Panc1 (cell line): ENCODE results near the gene ZSCAN12. TPM values are rescaled to one million over a fixed set of nuclear protein-coding genes. Genes with fewer than 3 reads are reported as not detected.

Experiments
- ATAC-seq: fragments of 200-7000 bp; cut with Tn5 transposase; 2 replicates; pipeline ENCODE4 v1.9.1; 2020; ENCODE audit warnings: mild to moderate bottlenecking, moderate library complexity
- BruUV-seq: library from RNA; stranded (reverse); fragments of 400-500 nt; replicated peaks from 2 replicates; lab custom pipeline; 2021; lab: Mats Ljungman, UMichigan
- CTCF ChIA-PET: fragments of 300-600 bp; sonication (Branson Sonifier 250); formaldehyde crosslinking; loops from one replicate; lab custom pipeline; 2022; ENCODE audit warnings: antibody characterized with exemption; lab: Charles Lee
- POLR2A ChIA-PET: fragments of 300-600 bp; sonication (Branson Sonifier 250); formaldehyde crosslinking; loops from one replicate; lab custom pipeline; 2022; ENCODE audit warnings: antibody characterized with exemption; lab: Charles Lee
- DNase-seq: peaks from one replicate; pipeline ENCODE4 v3.0.0-alpha.2; 2010; ENCODE audit warnings: low read depth, low spot score
- H3K27ac ChIP-seq: 2 replicates; pipeline ENCODE4 v1.5.1; 2011; ENCODE audit warnings: mild to moderate bottlenecking, low read length, inconsistent platforms
- H3K27me3 ChIP-seq: fragments of 200-500 bp; sonication (Bioruptor generic); 2 replicates; pipeline ENCODE4 v1.6.0; 2014; ENCODE audit warnings: low read length, inconsistent platforms; ENCODE audit not compliant: control insufficient read depth, insufficient read depth
- H3K36me3 ChIP-seq: fragments of 200-500 bp; sonication (Bioruptor generic); 2 replicates; pipeline ENCODE4 v1.5.1; 2014; ENCODE audit warnings: inconsistent platforms, mild to moderate bottlenecking, low read length, moderate library complexity; ENCODE audit not compliant: control insufficient read depth, insufficient read depth
- H3K4me1 ChIP-seq: 2 replicates; pipeline ENCODE4 v1.5.1; 2011; ENCODE audit warnings: inconsistent platforms, mild to moderate bottlenecking, low read length, moderate library complexity; ENCODE audit not compliant: control insufficient read depth, insufficient read depth
- H3K4me3 ChIP-seq, 2 experiments: 2 replicates each; pipeline ENCODE4 v1.5.1; 2011 to 2012; ENCODE audit warnings: low read depth in 2 of 2, low read length in 2 of 2, mild to moderate bottlenecking in 2 of 2, inconsistent platforms in 1 of 2, moderate library complexity in 1 of 2
- H3K9me3 ChIP-seq: fragments of 200-500 bp; sonication (Bioruptor generic); 2 replicates; pipeline ENCODE4 v1.5.1; 2014; ENCODE audit warnings: low read depth, mild to moderate bottlenecking, inconsistent platforms, low read length, moderate library complexity; ENCODE audit not compliant: control insufficient read depth, insufficient read depth
- CTCF ChIP-seq: fragments of 450-650 bp; IDR thresholded peaks from 2 replicates; pipeline ENCODE4 v1.5.1; 2017; ENCODE audit warnings: mild to moderate bottlenecking
- POLR2AphosphoS5 ChIP-seq: IDR thresholded peaks from 2 replicates; pipeline ENCODE4 v1.6.1; 2012; ENCODE audit warnings: mild to moderate bottlenecking, low read depth, low read length, moderate library complexity
- REST ChIP-seq, 2 experiments: IDR thresholded peaks; 2 replicates each; pipeline ENCODE4 v1.6.1; 2011 to 2012; ENCODE audit warnings: low read depth in 2 of 2, control low read depth in 1 of 2, low read length in 1 of 2, mild to moderate bottlenecking in 1 of 2, moderate library complexity in 1 of 2; ENCODE audit not compliant: insufficient read depth in 1 of 2
- SIN3A ChIP-seq: IDR thresholded peaks from 2 replicates; pipeline ENCODE4 v1.6.1; 2012; ENCODE audit warnings: low read depth, mild to moderate bottlenecking, low read length, moderate library complexity, borderline replicate concordance; ENCODE audit not compliant: insufficient read depth
- TCF7L2 ChIP-seq: IDR thresholded peaks from 2 replicates; pipeline ENCODE4 v1.6.1; 2011; ENCODE audit warnings: mild to moderate bottlenecking, low read depth, low read length, inconsistent platforms
- in situ Hi-C: cut with HindIII; loops from 2 replicates; pipeline ENCODE4 v1.10.0; 2016; ENCODE audit warnings: low sequenced_read_pairs, low pct_unique_long_range_greater_than_20kb
- intact Hi-C: fragments of 100-400 bp; cut with micrococcal nuclease; formaldehyde crosslinking; loops from one replicate; pipeline ENCODE4 v1.10.0; 2022; ENCODE audit not compliant: unreplicated experiment
- total RNA-seq: library from RNA; stranded (reverse); gene quantifications from one replicate; pipeline ENCODE4 v1.2.1, GENCODE V29; 2021; ENCODE audit not compliant: unreplicated experiment

Gene ZSCAN12
- total RNA-seq, 1 experiment from 2014 or later: 3.2 TPM

GRCh38 chr6:28429781-28430180 is 30.2 kb upstream of the ZSCAN12 start:
- Histone ChIP-seq H3K27me3 (no peaks in the 10 kb centered on the region), H3K4me1 (no peaks in the 10 kb centered on the region), H3K27ac (no peak overlapping the region), H3K4me3 (no peak overlapping the region), H3K9me3 (no peaks in the 10 kb centered on the region), H3K36me3 (peaks cover 2% of the 10 kb centered on the region; the same call in 1 of the 2 replicates)
- ATAC-seq (no peak), DNase-seq (no peak)
- TF ChIP-seq REST (IDR thresholded peaks at IDR 0.05; ENCODE audit: insufficient read depth in 1 of 2, low read depth in 2 of 2, low read length in 1 of 2) (no peak), TCF7L2 (no peak), POLR2AphosphoS5 (no peak), CTCF (no peak), SIN3A (no peak)
- ChIA-PET CTCF (no interaction called here), POLR2A (no interaction called here)
- BruUV-seq: no TSS peak
- in situ Hi-C loops: no loop called here
- intact Hi-C loops: no loop called here

GRCh38 chr6:28425944-28426541 is 26.5 kb upstream of the ZSCAN12 start:
- POLR2A ChIA-PET: interaction anchor here (0.6 kb wide), 2 partner anchors 48 to 53 kb away, joined by 10 to 17 read pairs; no protein-coding TSS in a partner anchor
- TF ChIP-seq POLR2AphosphoS5: no peak

GRCh38 chr6:28424163-28424562 is 24.6 kb upstream of the ZSCAN12 start:
- in situ Hi-C loops (no loop called here), intact Hi-C loops (no loop called here)
- H3K9me3 ChIP-seq: no peaks in the 10 kb centered on the region
- ChIA-PET CTCF (no interaction called here), POLR2A (no interaction called here)
- no peak overlapping the region for H3K4me3 ChIP-seq
- no TSS peak for BruUV-seq
- ATAC-seq (no peak), DNase-seq (no peak)
- no peak overlapping the region for H3K27ac ChIP-seq
- H3K36me3 ChIP-seq: no peaks in the 10 kb centered on the region
- TF ChIP-seq CTCF (no peak), POLR2AphosphoS5 (no peak), SIN3A (no peak), REST (IDR thresholded peaks at IDR 0.05; ENCODE audit: insufficient read depth in 1 of 2, low read depth in 2 of 2, low read length in 1 of 2) (no peak), TCF7L2 (no peak)
- no peaks in the 10 kb centered on the region for H3K4me1 ChIP-seq
- H3K27me3 ChIP-seq: no peaks in the 10 kb centered on the region

More at GRCh38 chr6:28425944-28426541, 26.5 kb upstream of the ZSCAN12 start:
- DNase-seq: no peak
- H3K9me3 ChIP-seq: no peaks in the 10 kb centered on the region
- no peaks in the 10 kb centered on the region for H3K27me3 ChIP-seq
- CTCF ChIA-PET: no interaction called here
- no TSS peak for BruUV-seq
- H3K4me3 ChIP-seq: no peak overlapping the region
- no peaks in the 10 kb centered on the region for H3K36me3 ChIP-seq
- H3K27ac ChIP-seq: no peak overlapping the region
- no peak for ATAC-seq
- in situ Hi-C loops (no loop called here), intact Hi-C loops (no loop called here)
- no peaks in the 10 kb centered on the region for H3K4me1 ChIP-seq
